Activated naive CD8-positive, alpha-beta T cell treated with anti-CD3 and anti-CD28 coated beads, Interleukin-2, amount 50 U/mL, for 24 hours (primary cell): ENCODE data around the gene PPFIBP1.
"Not testable (repeated sequence)": the region's sequence is repeated elsewhere in the genome, so short reads cannot be mapped to it uniquely, and the experiment has no call there.

Experiments
- ATAC-seq: fragments of 150-1000 bp; cut with Tn5 transposase; one replicate; pipeline ENCODE4 v1.10.0; 2021
- DNase-seq: peaks from one replicate; pipeline ENCODE4 v3.0.0; 2021
- H3K27ac Mint-ChIP-seq: one replicate; pipeline ENCODE4 v1.8.0; 2021; ENCODE audit warnings: mild to moderate bottlenecking, mixed read lengths
- H3K27me3 Mint-ChIP-seq: one replicate; pipeline ENCODE4 v1.8.0; 2021; ENCODE audit warnings: mixed read lengths
- H3K36me3 Mint-ChIP-seq: one replicate; pipeline ENCODE4 v1.8.0; 2021; ENCODE audit warnings: low read depth, mixed read lengths
- H3K4me1 Mint-ChIP-seq: one replicate; pipeline ENCODE4 v1.8.0; 2021; ENCODE audit warnings: mixed read lengths
- H3K4me3 Mint-ChIP-seq: one replicate; pipeline ENCODE4 v1.8.0; 2021; ENCODE audit warnings: mild to moderate bottlenecking, moderate library complexity, mixed read lengths
- H3K9me3 Mint-ChIP-seq: one replicate; pipeline ENCODE4 v1.8.0; 2021; ENCODE audit warnings: mixed read lengths

The PPFIBP1 gene

DNA sequence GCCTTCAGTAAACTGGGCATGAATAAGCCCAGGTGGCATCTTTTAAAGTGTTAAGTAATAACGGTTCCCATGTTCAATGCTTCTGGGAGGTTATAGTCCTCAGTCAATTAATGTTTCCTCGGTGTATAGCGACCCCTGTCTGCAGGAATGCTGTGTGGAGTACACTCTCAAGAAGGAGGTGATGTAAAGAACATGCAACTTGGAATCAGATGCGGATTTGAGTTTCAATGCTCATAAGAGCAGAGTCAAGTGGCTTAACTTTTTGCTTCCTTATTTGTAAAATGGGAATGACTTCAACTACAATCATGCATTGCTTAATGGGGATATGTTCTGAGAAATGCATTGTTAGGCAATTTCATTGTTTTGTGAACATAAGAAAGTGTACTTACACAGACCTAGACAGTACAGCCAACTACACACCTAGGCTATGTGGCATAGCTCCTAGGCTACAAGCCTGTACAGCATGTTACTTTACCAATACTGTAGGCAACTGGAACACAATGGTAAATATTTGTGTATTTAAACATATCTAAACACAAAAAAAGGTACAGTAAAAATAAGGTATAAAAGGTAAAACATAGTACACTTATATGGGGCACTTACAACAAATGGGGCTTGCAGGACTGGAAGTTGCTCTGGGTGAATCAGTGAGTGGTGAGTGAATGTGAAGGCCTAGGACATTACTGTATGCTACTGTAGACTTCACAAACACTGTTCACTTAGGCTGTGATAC, 179.9 kb downstream of the PPFIBP1 start:
- H3K4me1 Mint-ChIP-seq: no peaks in the 10 kb centered on the region
- no peak overlapping the region for H3K4me3 Mint-ChIP-seq
- DNase-seq (peak; percentile 74), ATAC-seq (peak; percentile 90)
- no peaks in the 10 kb centered on the region for H3K36me3 Mint-ChIP-seq
- peaks cover 4% of the 10 kb centered on the region for H3K27me3 Mint-ChIP-seq
- no peaks in the 10 kb centered on the region for H3K9me3 Mint-ChIP-seq
- H3K27ac Mint-ChIP-seq: no peak overlapping the region

DNA sequence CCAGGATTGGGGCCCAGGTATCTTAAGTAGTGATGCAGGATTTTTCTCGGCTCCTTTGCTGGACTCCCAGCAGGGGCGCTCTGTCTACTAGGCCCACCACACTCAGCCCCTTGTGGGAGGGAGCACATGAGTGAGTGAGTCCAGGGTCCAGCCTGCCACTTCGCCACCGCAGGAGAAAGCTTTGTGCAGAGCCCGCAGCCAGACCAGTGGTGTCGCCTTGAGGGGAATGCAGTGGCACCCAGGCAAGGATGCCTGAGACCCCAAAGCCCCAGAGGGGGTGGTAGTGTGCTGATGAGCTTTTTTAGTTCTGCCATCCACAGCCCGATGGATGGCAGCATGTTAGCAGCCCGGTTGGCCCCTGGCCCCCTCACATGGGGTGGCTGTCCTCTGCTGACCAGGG, 181.3 kb downstream of the PPFIBP1 start:
- H3K27ac Mint-ChIP-seq: no peak overlapping the region
- no peaks in the 10 kb centered on the region for H3K36me3 Mint-ChIP-seq
- ATAC-seq (no peak), DNase-seq (no peak)
- no peaks in the 10 kb centered on the region for H3K9me3 Mint-ChIP-seq
- H3K4me1 Mint-ChIP-seq: peaks cover 4% of the 10 kb centered on the region
- H3K4me3 Mint-ChIP-seq: no peak overlapping the region
- peaks cover 4% of the 10 kb centered on the region for H3K27me3 Mint-ChIP-seq

DNA sequence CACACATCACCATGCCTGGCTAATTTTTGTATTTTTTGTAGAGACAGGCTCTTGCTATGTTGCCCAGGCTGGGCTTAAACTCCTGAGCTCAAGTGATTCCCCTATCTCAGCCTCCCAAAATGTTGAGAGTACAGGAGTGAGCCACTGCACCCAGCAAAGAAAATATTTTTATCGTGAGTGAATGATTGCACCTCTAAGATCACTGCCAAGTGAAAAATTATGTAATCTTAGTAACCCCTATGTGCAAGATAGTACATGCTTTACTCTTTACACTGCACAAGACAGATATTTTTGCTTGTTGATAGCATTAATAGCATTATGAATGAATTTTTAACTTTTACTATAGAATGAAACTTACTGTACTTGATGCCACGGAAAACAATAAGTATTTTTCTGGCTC, 183.2 kb downstream of the PPFIBP1 start:
- H3K36me3 Mint-ChIP-seq: peaks cover under 1% of the 10 kb centered on the region
- ATAC-seq (no peak), DNase-seq (no peak)
- no peak overlapping the region for H3K4me3 Mint-ChIP-seq
- no peak overlapping the region for H3K27ac Mint-ChIP-seq
- peaks cover 13% of the 10 kb centered on the region for H3K4me1 Mint-ChIP-seq
- H3K27me3 Mint-ChIP-seq: peaks cover 2% of the 10 kb centered on the region
- no peaks in the 10 kb centered on the region for H3K9me3 Mint-ChIP-seq

DNA sequence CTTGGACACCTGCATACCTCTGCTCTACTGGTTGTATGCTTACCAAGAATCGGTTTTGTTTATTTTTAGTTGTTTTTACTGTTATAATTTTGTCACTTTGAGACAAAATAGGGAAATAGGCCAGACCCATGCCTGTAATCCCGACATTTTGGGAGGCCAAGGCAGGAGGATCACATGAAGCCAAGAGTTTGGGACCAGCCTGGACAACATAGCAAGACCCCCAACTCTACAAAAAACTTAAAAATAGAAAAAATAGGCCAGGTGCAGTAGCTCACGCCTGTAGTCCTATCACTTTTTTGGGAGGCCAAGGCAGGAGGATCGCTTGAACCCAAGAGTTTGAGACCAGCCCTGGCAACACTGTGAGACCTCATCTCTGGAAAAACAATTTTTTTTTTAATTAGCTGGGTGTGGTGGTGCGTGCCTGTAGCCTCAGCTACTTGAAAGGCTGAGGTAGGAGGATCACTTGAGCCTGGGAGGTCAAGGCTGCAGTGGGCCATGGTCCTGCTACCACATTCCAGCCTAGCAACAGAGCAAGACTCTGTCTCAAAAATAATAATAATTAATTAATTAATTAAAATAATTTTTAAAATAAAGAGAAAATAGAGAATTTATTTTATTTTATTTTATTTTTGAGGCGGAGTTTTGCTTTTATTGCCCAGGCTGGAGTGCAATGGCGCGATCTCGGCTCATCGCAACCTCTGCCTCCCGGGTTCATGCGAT, 185.4 kb downstream of the PPFIBP1 start:
- Mint-ChIP-seq H3K4me3 (peak overlapping the region; percentile 96), H3K4me1 (peaks cover 26% of the 10 kb centered on the region), H3K9me3 (no peaks in the 10 kb centered on the region), H3K36me3 (peaks cover 9% of the 10 kb centered on the region), H3K27ac (no peak overlapping the region), H3K27me3 (no peaks in the 10 kb centered on the region)
- DNase-seq (no peak), ATAC-seq (no peak)

DNA sequence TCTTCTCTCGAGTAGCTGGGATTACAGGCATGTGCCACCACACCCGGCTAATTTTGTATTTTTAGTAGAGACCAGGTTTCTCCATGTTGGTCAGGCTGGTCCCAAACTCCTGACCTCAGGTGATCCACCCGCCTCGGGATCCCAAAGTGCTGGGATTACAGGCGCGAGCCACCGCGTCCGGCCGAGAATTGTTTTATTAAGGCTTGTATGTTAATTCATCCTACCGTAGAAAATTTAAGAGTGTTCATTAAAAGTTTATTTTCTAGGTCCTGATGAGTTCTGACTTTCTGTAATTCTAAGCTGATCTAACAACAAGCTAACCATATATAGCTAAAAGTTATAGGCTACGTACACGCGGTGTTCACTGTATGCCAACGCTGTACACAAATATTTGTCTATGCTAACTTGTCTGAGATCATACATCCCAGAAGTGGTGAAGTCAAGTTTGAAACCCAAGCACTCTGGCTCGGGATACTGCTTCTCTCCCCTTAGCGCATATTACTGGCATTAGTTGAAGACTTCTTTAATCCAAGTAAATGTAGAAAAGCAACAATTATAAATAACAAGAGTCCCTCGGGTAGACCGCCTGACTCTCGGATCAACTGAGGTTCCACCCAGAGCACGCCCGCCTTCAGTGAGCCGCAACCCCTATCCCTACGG, 186.1 kb downstream of the PPFIBP1 start:
- H3K4me1 Mint-ChIP-seq: peaks cover 29% of the 10 kb centered on the region
- H3K9me3 Mint-ChIP-seq: no peaks in the 10 kb centered on the region
- peak overlapping the region; percentile 94 for H3K27ac Mint-ChIP-seq
- no peaks in the 10 kb centered on the region for H3K27me3 Mint-ChIP-seq
- H3K36me3 Mint-ChIP-seq: peaks cover 9% of the 10 kb centered on the region
- H3K4me3 Mint-ChIP-seq: peak overlapping the region; percentile 96
- DNase-seq: no peak
- peak; percentile 42 for ATAC-seq

DNA sequence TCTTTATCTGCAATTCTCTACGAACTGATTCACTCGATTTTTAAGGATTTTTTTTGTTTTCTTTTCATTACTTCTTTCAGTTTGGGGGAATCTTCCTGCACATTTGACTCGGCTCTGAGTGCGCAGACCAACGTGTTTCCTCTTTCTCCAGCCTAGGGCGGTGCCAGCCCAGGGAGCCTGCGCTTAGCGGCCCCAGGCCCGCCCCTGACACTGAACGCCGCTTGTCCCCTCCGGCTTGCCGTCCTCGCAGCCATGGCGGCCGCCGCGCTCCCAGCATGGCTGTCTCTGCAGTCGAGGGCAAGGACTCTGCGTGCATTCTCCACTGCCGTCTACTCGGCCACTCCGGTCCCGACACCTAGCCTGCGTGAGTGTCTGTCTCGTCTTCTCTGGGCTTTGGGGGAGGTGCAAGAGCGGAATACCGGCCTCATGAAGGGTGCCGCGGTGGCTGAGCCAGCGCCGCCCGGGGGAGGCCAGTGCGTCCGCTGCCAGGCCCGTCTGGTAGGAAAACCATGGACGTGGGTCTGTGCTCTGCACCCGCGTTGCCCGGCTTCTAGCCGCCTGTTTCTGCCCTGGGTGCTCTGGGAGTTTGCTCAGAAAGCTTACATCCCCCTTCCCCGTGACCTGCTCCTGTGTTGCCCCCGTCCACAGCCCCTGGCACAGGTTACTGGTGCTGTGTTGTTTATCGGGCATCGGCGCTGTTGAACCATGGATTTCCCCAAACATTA, 186.7 kb downstream of the PPFIBP1 start, which contains the start of gene MRPS35:
Gene MRPS35 (plus strand): TSS at position 241 of the 725 bp plus-strand sequence. CDS start 12 bp downstream, at position 253.
- Mint-ChIP-seq H3K4me1 (peaks cover 29% of the 10 kb centered on the region), H3K4me3 (peak within 1 kb of the TSS; percentile 96), H3K27ac (peak within 1 kb of the TSS; percentile 94), H3K36me3 (peaks cover 9% of the 10 kb centered on the region), H3K9me3 (no peaks in the 10 kb centered on the region), H3K27me3 (no peaks in the 10 kb centered on the region)
- DNase-seq (peak; percentile 92), ATAC-seq (peak; percentile 99)

DNA sequence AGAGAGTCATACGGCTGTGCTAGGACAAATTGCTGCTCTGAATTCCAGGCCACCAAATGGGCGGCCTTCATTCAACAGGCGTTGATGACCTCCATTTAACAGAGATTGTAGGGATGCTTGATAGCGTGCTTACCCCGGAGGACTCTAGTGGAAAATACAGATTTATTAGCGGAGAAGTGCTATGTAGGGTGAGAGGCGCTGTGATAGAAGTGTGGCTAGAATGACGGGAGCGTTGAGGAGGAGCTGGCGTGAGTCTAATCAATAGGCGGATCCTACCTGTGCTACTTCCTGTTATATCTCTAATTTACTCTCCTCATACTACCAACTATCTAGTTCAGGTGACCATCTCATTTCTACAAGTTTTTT, 187.3 kb downstream of the PPFIBP1 start:
- H3K27ac Mint-ChIP-seq: peak overlapping the region; percentile 94
- H3K4me3 Mint-ChIP-seq: peak overlapping the region; percentile 96
- no peaks in the 10 kb centered on the region for H3K27me3 Mint-ChIP-seq
- ATAC-seq (peak; percentile 25), DNase-seq (peak; percentile 7)
- H3K9me3 Mint-ChIP-seq: no peaks in the 10 kb centered on the region
- H3K4me1 Mint-ChIP-seq: peaks cover 29% of the 10 kb centered on the region
- peaks cover 12% of the 10 kb centered on the region for H3K36me3 Mint-ChIP-seq

DNA sequence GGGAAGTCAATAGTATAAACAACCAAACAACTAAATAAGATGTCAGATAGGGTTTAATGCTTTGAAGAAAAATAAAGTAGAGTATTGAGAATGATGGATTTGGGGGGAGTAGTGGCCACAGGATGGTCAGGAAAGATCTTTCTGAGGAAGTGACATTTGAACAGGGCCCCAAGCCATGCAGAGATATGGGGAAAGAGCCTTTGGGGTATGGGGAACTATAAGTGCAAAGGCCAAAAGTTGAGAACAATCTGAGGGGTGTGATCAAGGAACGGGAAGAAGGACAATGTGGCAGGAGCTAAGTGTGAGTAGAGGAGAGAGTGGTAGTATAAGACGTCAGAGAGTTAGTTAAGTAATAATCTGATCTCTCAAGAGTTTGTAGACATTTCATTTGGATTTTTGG, 188.0 kb downstream of the PPFIBP1 start:
- H3K4me1 Mint-ChIP-seq: peaks cover 29% of the 10 kb centered on the region
- H3K27ac Mint-ChIP-seq: peak overlapping the region; percentile 57
- DNase-seq (no peak), ATAC-seq (no peak)
- no peaks in the 10 kb centered on the region for H3K9me3 Mint-ChIP-seq
- peak overlapping the region; percentile 96 for H3K4me3 Mint-ChIP-seq
- no peaks in the 10 kb centered on the region for H3K27me3 Mint-ChIP-seq
- peaks cover 13% of the 10 kb centered on the region for H3K36me3 Mint-ChIP-seq

DNA sequence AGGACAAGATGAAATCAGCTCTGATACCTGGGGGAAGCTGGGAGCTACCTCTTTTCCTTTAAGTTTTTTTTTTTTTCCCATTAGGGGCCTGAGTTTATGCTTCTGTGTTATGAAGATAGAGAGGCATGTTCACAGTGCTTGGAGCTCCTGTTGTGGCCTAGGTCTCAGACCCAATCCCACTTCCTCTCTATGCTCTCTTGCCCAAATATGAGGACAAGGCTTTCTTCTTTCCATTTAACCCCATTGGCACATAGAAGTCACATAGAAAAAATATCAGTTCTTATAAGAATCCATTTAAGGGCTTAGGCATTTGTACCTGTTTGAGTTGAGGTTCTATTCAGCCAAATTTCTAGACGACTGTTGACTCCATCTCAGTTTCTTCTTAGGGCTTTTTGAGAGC, 199.2 kb downstream of the PPFIBP1 start:
- Mint-ChIP-seq H3K4me3 (no peak overlapping the region), H3K27me3 (no peaks in the 10 kb centered on the region), H3K9me3 (no peaks in the 10 kb centered on the region), H3K4me1 (peaks cover 5% of the 10 kb centered on the region), H3K27ac (no peak overlapping the region), H3K36me3 (peaks cover 28% of the 10 kb centered on the region)
- ATAC-seq (no peak), DNase-seq (no peak)

DNA sequence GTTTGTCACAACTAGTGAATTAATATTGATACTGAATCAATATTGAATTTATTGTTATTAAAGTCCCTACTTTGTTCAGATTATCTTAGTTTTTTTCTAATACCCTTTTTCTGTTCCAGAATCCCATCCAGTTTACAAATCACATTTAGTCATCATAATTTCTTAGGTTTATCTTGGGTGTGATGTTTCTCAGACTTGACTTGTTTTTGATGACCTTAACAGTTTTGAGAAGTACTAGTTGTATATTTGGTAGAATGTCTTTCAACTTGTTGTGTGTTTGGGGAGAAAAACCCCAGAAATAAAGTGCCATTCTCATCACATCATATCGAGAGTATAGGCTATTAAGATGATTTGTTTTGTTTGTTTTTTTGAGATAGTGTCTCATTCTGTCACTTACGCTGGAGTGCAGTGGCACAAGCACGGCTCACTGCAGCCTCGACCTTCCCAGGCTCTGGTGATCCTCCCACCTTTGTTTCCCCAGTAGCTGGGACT, 206.1 kb downstream of the PPFIBP1 start:
- no peak overlapping the region for H3K27ac Mint-ChIP-seq
- peaks cover 24% of the 10 kb centered on the region for H3K36me3 Mint-ChIP-seq
- H3K27me3 Mint-ChIP-seq: no peaks in the 10 kb centered on the region
- no peaks in the 10 kb centered on the region for H3K9me3 Mint-ChIP-seq
- ATAC-seq (no peak), DNase-seq (no peak)
- no peak overlapping the region for H3K4me3 Mint-ChIP-seq
- H3K4me1 Mint-ChIP-seq: no peaks in the 10 kb centered on the region

DNA sequence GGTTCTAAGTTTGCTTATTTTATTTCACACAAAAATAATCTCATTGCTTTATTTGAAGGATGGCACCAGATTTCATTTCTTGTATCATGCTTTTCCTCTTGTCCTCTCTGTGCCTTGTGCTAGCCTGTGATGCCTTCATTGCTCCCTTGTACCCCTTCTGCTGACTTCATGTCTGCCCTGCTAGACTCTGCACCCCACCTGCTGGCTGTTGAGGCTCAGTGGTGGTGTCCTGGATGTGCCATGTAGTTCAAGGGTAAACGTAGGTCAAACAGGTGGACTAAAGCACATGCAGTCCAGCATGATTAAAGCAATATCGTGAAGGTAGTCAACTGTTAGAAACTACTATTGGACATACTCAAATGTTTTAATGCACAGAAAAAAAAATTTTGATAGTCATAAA, 208.3 kb downstream of the PPFIBP1 start:
- ATAC-seq: no peak
- Mint-ChIP-seq H3K36me3 (peaks cover 24% of the 10 kb centered on the region), H3K27me3 (no peaks in the 10 kb centered on the region), H3K9me3 (no peaks in the 10 kb centered on the region), H3K27ac (no peak overlapping the region), H3K4me1 (no peaks in the 10 kb centered on the region), H3K4me3 (no peak overlapping the region)
- no peak for DNase-seq

DNA sequence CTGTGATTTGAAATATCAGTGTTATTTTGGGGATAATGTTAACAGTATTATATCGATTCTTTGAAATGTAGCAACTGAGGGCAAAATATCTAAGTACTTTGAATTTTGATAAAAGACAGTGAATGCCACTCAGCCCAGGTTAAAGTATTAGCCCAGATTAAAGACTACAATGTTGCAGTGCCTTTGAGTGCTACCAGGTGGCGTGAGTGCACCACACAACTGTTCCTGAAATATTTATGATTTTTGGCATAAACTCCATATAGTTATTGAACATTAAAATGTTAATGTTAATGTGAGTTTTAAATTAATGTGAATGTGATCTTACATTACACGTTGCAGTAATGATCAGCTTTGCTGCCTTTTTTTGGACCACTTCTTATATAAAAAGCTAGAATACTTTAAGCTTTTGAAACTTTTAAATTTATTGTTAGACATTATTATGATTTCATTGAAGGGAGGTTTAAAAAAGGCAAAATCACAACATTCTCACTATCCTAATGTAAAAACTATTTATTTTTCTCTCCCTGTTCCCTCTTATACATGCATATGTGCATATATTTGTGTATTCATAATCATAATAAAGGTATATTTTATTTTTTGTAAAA, 209.1 kb downstream of the PPFIBP1 start:
- Mint-ChIP-seq H3K36me3 (peaks cover 31% of the 10 kb centered on the region), H3K4me1 (no peaks in the 10 kb centered on the region), H3K27ac (no peak overlapping the region), H3K27me3 (no peaks in the 10 kb centered on the region), H3K9me3 (no peaks in the 10 kb centered on the region), H3K4me3 (no peak overlapping the region)
- ATAC-seq (peak; percentile 61), DNase-seq (peak; percentile 22)

DNA sequence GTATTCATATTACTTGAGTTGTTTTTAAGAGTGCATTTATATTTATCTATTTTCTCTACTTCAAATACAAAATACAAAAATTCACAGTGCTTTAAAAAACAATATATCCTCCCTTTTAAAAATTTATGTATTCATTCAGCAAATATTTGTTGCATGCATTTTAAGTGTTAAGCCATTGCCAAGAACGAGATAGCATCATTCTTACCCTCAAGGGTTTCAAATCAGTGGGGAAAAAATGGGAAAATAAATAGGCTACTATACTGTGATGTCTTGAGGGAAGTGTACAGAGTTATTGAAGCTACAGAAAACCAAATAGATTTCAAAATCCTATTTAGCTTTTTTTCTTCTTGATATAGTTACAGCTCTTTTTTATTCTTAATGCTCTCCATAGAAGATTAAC, 209.8 kb downstream of the PPFIBP1 start:
- H3K4me3 Mint-ChIP-seq: no peak overlapping the region
- H3K27ac Mint-ChIP-seq: no peak overlapping the region
- DNase-seq: no peak
- H3K27me3 Mint-ChIP-seq: no peaks in the 10 kb centered on the region
- peaks cover 32% of the 10 kb centered on the region for H3K36me3 Mint-ChIP-seq
- no peaks in the 10 kb centered on the region for H3K9me3 Mint-ChIP-seq
- no peak for ATAC-seq
- H3K4me1 Mint-ChIP-seq: peaks cover under 1% of the 10 kb centered on the region

DNA sequence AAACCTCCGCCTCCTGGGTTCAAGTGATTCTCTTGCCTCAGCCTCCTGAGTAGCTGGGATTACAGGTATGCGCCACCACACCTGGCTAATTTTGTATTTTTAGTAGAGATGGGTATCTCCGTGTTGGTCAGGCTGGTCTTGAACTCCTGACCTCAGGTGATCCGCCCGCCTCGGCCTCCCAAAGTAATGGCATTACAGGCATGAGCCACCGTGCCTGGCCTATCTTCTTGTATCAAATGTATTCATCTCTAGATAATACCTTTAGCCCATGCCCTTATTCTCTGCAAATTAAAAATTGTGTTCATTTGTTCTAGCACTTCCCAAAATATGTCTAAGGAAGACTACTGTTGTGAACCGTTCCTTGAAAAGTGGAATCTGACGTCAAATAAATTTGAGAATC, 210.3 kb downstream of the PPFIBP1 start:
- not testable (repeated sequence) for H3K27me3 Mint-ChIP-seq

More for the DNA sequence above, 210.3 kb downstream of the PPFIBP1 start:
- not testable (repeated sequence) for H3K9me3 Mint-ChIP-seq, H3K4me3 Mint-ChIP-seq, ATAC-seq, H3K4me1 Mint-ChIP-seq, H3K27ac Mint-ChIP-seq, DNase-seq
- H3K36me3 Mint-ChIP-seq: peaks cover 37% of the 10 kb centered on the region
